HG03064 (cell line): Measurements from ENCODE around the gene SLC27A2.
"Not testable (repeated sequence)": the region's sequence is repeated elsewhere in the genome, so short reads cannot be mapped to it uniquely, and the experiment has no call there.

Source experiments
- ATAC-seq: cut with Tn5 transposase; IDR thresholded peaks from one replicate; pipeline ENCODE4 v1.9.1; 2021; ENCODE audit warnings: low read depth; ENCODE audit not compliant: unreplicated experiment

Gene SLC27A2

GRCh38 chr15:50162969-50163718, 18.9 kb upstream of the SLC27A2 start:
- no peak for ATAC-seq

GRCh38 chr15:50163719-50164410, 18.1 kb upstream of the SLC27A2 start:
- no peak for ATAC-seq

GRCh38 chr15:50164458-50164857, 17.5 kb upstream of the SLC27A2 start:
- no peak for ATAC-seq

- ATAC-seq, result no peak
These were observed 15.8 kb upstream of the SLC27A2 start for GRCh38 chr15:50166216-50166615.

DNA sequence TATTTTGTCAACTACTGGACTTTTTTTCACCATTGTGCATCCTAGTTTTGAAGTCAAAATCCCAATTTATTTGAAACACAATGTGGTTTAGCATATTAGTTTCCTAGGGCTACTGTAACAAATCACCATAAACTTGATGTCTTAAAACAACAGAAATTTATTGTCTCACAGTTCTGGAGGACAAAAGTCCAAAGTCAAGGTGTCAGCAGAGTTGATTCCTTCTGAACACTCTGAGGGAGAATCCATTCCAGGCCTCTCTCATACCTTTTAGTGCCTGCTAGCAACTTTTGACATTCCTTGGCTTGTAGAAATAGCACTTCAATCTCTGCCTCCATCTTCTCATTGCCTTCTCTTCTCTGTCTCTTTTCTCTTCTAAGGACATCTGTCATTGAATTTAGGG, 14.9 kb upstream of the SLC27A2 start:
- ATAC-seq, result no peak

- ATAC-seq, result no peak
These were observed 13.6 kb upstream of the SLC27A2 start for GRCh38 chr15:50168379-50168778.

GRCh38 chr15:50168783-50169411, 13.1 kb upstream of the SLC27A2 start:
- no peak for ATAC-seq

- not testable (repeated sequence) for ATAC-seq
These were observed 9.6 kb upstream of the SLC27A2 start for GRCh38 chr15:50172360-50172895.

- ATAC-seq, result no peak
These were observed 5.1 kb upstream of the SLC27A2 start for GRCh38 chr15:50176869-50177268.

GRCh38 chr15:50180091-50180490, 1.9 kb upstream of the SLC27A2 start:
- no peak for ATAC-seq

- no peak for ATAC-seq
These were observed 1.4 kb upstream of the SLC27A2 start for GRCh38 chr15:50180582-50180981.

DNA sequence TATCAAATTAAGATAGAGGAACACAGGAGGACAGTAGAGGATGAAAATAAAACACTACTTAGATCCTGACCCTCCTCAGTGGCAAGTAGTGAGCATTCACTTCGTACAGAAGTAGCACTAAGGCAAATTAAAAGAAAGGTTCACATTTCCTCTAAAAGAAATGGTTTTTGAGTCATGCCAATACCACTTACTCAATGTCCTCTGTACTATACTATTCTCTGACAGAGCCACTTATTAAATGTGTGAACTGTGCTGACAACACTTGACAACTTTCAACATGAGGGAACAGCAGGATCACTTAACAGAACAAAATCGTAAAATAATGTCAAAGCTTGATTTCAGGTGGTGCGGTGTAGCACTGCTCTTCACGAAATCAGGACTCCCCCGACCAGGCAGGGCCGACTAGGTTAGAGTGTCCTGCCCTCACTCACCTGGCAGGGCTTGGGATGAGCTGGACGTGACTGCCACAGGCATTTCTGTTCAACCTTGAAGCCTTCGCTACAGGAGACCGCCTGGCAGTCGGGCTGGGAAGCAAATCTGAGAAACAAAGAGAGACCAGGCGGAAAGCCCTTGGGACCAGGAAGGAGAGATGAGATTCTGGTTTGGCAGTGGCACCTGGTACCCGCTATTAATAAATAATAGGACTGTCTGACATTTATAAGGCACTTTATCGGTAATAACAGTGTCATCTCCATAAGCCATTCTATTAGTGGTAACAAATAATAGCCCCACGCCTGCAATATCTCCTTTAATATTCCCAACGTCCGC, 611 bp upstream of the SLC27A2 start:
- no peak for ATAC-seq

- peak; percentile 48 for ATAC-seq
These were observed 420 bp downstream of the SLC27A2 start for GRCh38 chr15:50182219-50183013.

GRCh38 chr15:50183112-50183794, 1.3 kb downstream of the SLC27A2 start:
- no peak for ATAC-seq

- no peak for ATAC-seq
These were observed 3.0 kb downstream of the SLC27A2 start for GRCh38 chr15:50184863-50185504.

DNA sequence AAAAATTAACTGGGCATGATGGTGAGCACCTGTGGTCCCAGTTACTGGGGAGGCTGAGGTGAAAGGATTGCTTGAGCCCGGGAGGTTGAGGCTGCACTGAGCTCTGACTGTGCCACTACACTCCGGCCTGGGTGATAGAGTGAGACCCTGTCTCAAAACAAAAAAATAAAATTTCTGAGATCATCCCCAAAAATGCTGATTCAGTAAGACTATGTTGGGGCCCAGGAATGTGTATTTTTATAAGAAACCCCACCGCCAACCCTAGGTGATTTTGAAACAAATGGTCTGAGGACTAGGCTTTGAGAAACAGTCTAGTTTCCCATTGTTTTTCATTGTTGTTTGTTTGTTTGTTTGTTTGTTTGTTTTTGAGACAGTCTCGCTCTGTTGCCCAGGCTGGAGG, 4.1 kb downstream of the SLC27A2 start:
- ATAC-seq, result no peak

GRCh38 chr15:50186752-50187151, 4.8 kb downstream of the SLC27A2 start:
- ATAC-seq, result no peak

DNA sequence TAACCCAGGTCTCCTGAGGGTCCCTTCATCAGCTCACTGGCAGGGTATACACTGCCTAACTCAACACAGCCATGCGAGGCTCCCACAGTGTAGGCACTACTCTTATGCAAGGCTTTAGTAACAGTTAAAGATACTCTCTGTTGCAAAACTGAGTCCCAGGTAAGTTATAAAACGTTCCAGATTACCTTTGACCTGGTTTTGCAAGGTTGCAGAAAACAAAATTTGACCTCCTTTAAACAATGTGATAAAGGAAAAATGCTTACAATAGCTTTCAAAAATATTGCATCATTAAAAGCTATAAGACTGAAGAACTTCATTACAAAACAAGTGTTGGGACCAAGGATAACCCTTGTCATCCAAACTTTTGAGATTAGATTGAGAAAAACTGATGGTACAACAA, 5.5 kb downstream of the SLC27A2 start:
- no peak for ATAC-seq

GRCh38 chr15:50187997-50188396, 6.0 kb downstream of the SLC27A2 start:
- no peak for ATAC-seq
